SIG-M5 (cell line): ENCODE data around the gene HP1BP3.

Experiments
- DNase-seq: peaks from one replicate; lab custom pipeline; 2025; lab: John Stamatoyannopoulos, UW

Gene HP1BP3

GRCh38 chr1:20767271-20767670 lies 19.8 kb downstream of the HP1BP3 start:
- no peak for DNase-seq

- DNase-seq, result no peak
Measured at GRCh38 chr1:20763417-20763816, 23.7 kb downstream of the HP1BP3 start.

- DNase-seq, result no peak
Measured at GRCh38 chr1:20760322-20760721, 26.8 kb downstream of the HP1BP3 start.

- no peak for DNase-seq
Measured at GRCh38 chr1:20753589-20753988, 33.5 kb downstream of the HP1BP3 start.

- no peak for DNase-seq
Measured at GRCh38 chr1:20751462-20751990, 35.6 kb downstream of the HP1BP3 start.

GRCh38 chr1:20742671-20743070 lies 44.4 kb downstream of the HP1BP3 start:
- no peak for DNase-seq

GRCh38 chr1:20740781-20741180 lies 46.3 kb downstream of the HP1BP3 start:
- DNase-seq, result no peak

GRCh38 chr1:20739225-20739624 lies 47.9 kb downstream of the HP1BP3 start:
- DNase-seq, result no peak

GRCh38 chr1:20735581-20736111 lies 51.5 kb downstream of the HP1BP3 start:
- no peak for DNase-seq

GRCh38 chr1:20733360-20733975 lies 53.6 kb downstream of the HP1BP3 start:
- no peak for DNase-seq

GRCh38 chr1:20732588-20733359 lies 54.3 kb downstream of the HP1BP3 start, which contains the start of gene SH2D5:
Gene SH2D5 (minus strand): TSS chr1:20732703. CDS start chr1:20728044, 4,659 bp downstream.
- DNase-seq, result peak; percentile 9

GRCh38 chr1:20732071-20732587 lies 55.0 kb downstream of the HP1BP3 start:
- DNase-seq, result no peak

GRCh38 chr1:20731057-20731991 lies 55.8 kb downstream of the HP1BP3 start:
- DNase-seq, result no peak

- no peak for DNase-seq
Measured at GRCh38 chr1:20730690-20731056, 56.4 kb downstream of the HP1BP3 start.

GRCh38 chr1:20729990-20730689 lies 57.0 kb downstream of the HP1BP3 start:
- no peak for DNase-seq

- DNase-seq, result no peak
Measured at GRCh38 chr1:20729155-20729931, 57.8 kb downstream of the HP1BP3 start.

- no peak for DNase-seq
Measured at GRCh38 chr1:20728371-20729154, 58.5 kb downstream of the HP1BP3 start.

- no peak for DNase-seq
Measured at GRCh38 chr1:20727746-20728316, 59.3 kb downstream of the HP1BP3 start.
